OCI-LY7 (cell line): ENCODE measurements around the gene DNMT3B.

Experiments
- EZH2phosphoT487 ChIP-seq: fragments of 200-600 bp; sonication (generic); IDR thresholded peaks from 2 replicates; pipeline ENCODE4 v1.6.1; 2018; ENCODE audit warnings: low read depth, borderline replicate concordance, mild to moderate bottlenecking, mixed run types, antibody characterized with exemption, low read length, moderate library complexity, mixed read lengths
- TF ChIP-seq, protein P1 (sequence below): fragments of 200-600 bp; sonication (generic); conservative IDR thresholded peaks from 2 replicates; pipeline ENCODE4 v1.5.1; 2014; ENCODE audit warnings: mild to moderate bottlenecking, antibody characterized with exemption, low read length, moderate library complexity, mixed read lengths

DNA sequence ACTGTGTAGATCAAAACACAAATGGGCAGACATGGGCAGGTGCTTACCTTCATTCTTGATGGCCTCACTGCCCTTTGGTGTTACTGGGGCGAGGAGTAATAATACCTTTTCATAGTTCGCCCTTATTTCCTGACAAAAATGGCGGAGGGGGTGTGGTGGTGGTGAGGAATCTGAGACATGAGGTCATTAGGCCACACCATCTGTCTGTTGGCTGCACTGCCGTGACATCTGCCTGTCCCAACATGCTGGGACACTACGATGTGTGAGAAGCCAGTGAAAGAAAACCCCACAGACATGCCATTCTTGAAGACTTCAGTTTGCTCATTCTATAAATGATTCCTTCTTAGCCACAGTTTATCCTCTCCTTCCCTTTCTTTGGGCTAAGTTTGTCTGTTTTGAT is 44.2 kb downstream of the DNMT3B start:
- TF ChIP-seq, protein P1, sequence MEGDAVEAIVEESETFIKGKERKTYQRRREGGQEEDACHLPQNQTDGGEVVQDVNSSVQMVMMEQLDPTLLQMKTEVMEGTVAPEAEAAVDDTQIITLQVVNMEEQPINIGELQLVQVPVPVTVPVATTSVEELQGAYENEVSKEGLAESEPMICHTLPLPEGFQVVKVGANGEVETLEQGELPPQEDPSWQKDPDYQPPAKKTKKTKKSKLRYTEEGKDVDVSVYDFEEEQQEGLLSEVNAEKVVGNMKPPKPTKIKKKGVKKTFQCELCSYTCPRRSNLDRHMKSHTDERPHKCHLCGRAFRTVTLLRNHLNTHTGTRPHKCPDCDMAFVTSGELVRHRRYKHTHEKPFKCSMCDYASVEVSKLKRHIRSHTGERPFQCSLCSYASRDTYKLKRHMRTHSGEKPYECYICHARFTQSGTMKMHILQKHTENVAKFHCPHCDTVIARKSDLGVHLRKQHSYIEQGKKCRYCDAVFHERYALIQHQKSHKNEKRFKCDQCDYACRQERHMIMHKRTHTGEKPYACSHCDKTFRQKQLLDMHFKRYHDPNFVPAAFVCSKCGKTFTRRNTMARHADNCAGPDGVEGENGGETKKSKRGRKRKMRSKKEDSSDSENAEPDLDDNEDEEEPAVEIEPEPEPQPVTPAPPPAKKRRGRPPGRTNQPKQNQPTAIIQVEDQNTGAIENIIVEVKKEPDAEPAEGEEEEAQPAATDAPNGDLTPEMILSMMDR = no peak
- TF ChIP-seq EZH2phosphoT487 = no peak
